Uterus (tissue), 2 donors: ENCODE results near the gene CFAP77.

Experiments used
- POLR2A ChIP-seq, 2 donors: fragments of 450-650 bp; IDR thresholded peaks; one replicate each; pipeline ENCODE4 v1.6.1; 2016; ENCODE audit warnings: antibody characterized with exemption in 2 of 2, mild to moderate bottlenecking in 1 of 2, moderate library complexity in 1 of 2
- TF ChIP-seq, protein P1 (sequence below), 4 experiments: fragments of 200-600 bp in 2 of 4; fragments of 450-650 bp in 2 of 4; sonication (generic) in 2 of 4; IDR thresholded peaks; one replicate each; pipeline ENCODE4 v1.5.1; 2016 to 2019; ENCODE audit warnings: antibody characterized with exemption in 4 of 4, mild to moderate bottlenecking in 2 of 4, moderate library complexity in 1 of 4

DNA sequence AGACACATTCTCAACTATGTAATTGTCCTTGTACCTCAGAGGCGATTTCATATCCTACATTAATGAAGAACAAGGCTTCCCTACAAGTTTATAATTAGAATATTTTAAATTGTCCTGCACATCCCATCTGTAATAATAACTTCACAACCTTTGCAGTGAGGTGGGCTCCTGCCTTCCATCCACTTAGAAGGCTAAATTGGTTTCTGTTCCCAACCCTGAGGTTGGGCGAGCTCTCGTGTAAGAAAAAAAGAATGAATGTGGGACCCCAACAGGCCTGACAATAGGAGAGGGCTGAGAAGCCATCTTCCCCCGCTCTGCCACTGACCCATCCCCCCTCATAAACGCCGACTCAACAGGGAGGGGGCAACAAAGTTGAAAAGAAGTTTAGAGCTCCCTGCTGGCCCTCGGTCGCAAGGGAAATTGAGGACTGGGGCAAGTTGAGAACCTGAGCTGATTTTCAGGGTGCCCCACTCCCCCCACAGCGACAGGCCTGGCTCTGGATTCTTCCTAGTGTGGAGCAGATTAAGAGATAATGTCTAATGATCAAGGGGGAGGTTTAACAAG, 181.8 kb downstream of the CFAP77 start:
- TF ChIP-seq, protein P1, sequence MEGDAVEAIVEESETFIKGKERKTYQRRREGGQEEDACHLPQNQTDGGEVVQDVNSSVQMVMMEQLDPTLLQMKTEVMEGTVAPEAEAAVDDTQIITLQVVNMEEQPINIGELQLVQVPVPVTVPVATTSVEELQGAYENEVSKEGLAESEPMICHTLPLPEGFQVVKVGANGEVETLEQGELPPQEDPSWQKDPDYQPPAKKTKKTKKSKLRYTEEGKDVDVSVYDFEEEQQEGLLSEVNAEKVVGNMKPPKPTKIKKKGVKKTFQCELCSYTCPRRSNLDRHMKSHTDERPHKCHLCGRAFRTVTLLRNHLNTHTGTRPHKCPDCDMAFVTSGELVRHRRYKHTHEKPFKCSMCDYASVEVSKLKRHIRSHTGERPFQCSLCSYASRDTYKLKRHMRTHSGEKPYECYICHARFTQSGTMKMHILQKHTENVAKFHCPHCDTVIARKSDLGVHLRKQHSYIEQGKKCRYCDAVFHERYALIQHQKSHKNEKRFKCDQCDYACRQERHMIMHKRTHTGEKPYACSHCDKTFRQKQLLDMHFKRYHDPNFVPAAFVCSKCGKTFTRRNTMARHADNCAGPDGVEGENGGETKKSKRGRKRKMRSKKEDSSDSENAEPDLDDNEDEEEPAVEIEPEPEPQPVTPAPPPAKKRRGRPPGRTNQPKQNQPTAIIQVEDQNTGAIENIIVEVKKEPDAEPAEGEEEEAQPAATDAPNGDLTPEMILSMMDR (IDR thresholded peaks at IDR 0.05): no peak
- no peak for TF ChIP-seq POLR2A (IDR thresholded peaks at IDR 0.05)
